Stimulated activated CD4-positive, alpha-beta T cell treated with anti-CD3 and anti-CD28 coated beads, TNF-alpha, amount 100 ng/mL, for 1 hour (primary cell): ENCODE measurements around the gene FMNL1.

Experiments used
- DNase-seq, 3 donors: peaks; one replicate each; pipeline ENCODE4 v3.0.0-alpha.2; 2020; ENCODE audit warnings: low read depth in 3 of 3, low spot score in 1 of 3

The FMNL1 gene

DNA sequence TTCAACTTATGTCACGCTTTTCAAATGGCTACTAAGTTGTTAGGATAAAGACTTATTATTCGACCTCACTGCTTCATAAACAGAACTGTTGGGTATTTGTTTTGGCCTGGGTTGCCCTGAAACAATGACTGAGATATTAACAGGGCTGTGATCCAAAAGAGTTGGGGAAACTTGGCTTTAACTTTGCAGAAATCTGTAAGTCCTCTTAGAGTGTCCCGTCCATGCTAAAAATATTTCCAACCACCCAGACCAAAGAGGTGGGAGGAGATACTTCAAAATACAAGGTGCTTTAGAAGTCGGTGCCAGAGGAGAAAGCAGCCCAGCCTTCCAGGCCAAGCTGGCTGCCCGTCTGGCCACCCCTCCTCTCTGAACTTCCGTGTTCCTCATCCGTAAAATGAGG is 56.3 kb downstream of the FMNL1 start:
- DNase-seq = no peak

DNA sequence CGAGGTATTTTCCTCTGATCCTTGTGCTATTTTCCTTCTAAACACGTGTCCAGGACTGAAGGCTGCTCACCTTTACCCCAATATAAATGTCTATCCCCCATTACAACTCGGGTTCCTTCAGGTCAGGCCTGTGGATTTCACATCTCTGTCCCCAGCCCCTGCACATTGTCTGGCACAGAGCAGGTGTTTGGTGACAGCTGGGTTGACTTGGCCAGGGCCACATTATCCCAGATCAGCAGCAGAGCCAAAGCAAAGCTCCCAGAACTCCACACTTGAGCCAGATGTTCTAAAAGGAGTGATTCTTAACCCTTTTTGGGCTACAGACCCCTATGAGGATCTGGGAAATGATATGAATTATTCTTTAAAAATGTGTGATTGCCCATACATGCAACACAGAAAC is 58.2 kb downstream of the FMNL1 start:
- DNase-seq = no peak

- no peak for DNase-seq
Measured at GRCh38 chr17:45282683-45283644, 61.3 kb downstream of the FMNL1 start.

DNA sequence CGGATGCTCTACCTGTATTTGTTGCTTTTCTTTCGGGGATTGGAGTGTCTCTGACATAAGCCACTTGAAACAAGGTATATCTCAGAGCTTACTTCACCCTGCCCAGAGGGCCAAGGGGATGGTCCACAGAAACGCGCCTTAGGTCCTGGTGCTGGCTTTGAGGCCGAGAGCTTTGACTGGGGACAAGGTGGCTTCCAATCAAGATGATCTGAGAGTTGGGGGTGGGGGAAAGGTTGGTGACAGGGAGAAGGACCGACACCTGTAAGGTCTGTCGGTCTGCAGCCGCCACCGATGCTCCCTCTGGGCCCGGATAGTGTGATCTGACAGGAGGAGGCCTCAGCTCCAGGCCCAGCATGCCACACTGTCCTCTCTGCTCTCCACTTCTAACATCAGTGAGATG is 62.0 kb downstream of the FMNL1 start:
- no peak for DNase-seq

DNA sequence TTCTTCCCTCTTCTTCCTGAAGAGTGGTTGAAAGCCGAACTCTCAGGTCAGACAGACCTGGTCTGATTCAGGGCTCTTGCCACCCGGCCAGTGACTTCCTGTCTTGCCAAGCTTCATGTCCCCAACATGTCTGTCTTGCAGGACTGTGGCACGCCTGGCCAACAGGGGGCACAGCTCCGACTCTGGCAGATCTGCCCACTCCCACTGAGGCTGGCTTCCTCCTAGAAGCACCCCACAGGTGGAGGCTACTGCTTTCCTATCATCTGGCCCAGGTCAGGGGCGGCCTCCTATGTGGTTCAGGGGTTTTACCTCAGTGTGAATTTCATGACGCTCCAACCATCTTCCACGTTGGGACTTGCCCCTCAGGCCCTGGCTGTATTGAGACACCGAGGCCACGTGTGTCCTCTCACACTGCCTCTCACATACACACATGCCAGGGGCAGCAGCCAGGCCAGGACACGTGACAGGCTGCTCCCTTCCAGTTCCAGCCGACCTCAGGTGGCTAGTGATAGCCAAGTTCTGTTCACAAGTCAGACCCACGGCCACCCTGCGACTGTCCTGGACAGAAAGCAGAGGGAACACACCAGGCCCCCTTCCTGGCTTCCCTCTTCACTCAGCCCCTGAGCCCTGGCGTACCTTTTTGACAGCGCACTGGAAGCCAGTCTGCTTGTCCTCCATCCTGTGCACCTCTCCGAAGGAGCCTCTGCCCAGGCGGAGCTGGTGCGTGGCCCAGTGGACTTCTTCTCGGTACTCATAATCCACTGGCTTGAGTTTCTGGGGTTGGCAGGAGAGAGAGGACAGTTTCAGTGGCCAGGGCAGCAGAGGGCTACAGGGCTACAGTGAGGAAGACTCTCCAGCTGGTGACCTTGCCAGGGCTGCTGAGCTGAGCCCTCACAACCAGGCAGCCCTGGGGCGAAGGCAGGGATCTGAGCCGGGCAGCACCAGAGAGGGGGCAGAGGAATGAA is 62.8 kb downstream of the FMNL1 start:
- DNase-seq = no peak

GRCh38 chr17:45286286-45286685 is 64.6 kb downstream of the FMNL1 start:
- no peak for DNase-seq

- no peak for DNase-seq
Measured at GRCh38 chr17:45287526-45288500, 66.1 kb downstream of the FMNL1 start.

DNA sequence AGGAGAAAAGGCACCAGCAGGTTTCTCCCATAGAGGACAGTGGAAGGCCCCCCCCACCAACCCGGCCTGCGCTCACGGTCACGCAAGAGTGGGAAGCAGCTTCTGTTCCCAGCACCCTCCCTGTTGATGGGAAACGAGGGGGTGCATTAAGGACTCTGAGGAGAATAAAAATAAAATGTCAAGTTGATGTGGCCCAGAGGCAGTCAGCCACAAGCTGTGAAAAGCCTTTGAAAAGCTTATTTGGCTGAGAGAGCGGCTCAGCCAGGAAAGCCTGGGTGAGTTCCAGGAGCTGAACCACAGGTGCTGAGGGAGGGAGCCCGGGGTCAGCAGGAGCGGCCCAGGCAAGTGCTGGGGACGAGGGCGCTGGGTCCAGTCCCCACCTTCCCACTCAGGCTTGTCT is 67.1 kb downstream of the FMNL1 start:
- DNase-seq = no peak

DNA sequence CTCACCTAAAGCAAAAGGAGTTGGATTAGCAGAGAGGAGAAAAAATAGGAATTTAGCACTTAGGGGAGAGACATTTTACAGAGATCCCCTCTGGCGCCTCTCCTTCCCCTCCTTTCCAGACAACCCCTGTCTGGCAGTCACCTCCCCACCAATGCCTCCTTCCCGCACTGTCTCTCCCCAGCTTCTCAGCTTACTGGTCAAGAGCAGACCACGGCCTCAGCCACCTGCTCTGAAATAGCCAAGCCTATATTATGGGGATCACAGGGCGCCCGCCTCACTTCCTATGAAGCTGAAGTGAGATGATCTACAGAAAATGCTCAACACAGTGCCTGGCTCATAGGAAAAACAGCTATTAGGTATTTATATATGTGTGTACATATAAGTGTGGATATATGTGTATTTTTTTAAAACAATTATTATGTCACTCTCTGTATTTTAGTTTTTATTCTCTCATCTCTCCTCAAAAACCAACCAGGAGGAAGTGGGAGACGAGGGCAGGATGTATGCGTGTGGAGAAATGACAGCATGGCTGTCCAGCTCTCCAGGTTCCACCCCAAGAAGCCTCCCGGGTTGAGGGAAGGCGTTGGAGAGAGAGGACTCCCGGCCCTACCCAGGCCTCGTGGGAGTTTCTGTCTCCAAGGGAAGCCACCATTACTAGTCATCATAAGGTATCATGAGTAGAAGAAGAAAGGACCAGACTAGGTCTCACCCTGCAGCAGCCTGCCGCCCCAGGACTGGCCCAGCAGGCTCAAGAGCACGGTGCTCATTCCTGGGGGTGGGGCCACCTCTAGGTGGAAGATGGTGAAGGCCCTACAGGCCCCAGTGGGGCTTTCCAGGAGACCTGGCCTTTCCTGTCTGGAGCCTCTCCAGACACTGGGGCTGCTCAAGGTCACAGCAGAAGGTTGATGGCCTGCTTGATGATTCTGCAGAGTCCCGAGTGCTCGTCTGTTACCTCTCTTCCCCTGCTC is 67.9 kb downstream of the FMNL1 start:
- no peak for DNase-seq

DNA sequence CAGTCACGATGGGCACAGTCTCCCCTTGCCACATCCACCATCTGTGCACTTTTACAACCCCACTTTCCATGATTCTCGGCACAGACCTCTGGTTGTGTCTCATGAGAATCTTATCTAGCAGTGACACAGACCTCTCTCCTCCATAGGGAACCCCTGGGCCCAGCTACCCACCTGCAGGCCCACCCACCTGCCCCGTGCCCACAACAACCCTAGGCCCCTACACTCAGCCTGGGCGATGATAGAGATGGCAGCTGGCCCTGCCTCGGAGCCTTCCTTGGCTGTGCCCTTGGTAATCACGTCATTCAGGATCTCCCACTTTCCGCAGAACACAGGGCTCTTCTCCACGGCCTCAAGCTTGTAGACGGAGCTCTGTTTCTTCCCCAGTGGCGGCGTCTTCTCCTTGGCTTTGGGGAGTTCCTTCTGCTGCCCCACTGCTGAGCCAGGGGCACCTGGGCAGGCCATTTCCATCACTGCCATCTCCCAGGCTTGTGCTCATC is 68.6 kb downstream of the FMNL1 start:
- DNase-seq = no peak

DNA sequence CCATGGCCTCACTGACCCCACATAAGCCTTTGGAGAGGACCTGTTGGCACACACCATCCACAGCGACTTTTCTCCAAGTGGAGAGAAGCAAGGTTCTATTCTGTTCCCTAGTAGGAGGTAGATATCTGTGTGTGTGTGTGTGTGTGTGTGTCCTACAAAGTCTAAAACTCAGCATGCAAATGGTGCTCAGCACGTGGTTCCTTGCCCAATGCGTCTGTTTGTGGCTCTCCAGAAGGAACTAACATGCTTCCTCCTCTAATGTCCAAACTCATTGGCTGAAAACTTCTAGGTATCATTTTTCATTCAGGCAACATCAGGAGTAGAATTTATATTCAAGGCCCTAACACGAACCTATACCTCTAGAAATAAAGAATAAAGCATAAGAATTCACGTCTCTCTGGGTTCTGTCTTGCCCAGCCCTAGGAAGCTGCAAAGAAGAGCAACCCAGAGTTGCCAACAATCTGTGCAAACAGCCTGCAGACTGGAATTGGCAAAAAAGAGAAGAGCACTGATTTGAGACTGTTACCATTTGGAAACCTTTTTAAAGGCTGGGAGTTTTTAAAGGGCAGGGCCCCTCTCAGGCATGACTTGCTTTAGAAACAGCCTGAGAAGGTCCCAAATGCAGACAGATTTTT is 69.6 kb downstream of the FMNL1 start:
- DNase-seq = no peak

DNA sequence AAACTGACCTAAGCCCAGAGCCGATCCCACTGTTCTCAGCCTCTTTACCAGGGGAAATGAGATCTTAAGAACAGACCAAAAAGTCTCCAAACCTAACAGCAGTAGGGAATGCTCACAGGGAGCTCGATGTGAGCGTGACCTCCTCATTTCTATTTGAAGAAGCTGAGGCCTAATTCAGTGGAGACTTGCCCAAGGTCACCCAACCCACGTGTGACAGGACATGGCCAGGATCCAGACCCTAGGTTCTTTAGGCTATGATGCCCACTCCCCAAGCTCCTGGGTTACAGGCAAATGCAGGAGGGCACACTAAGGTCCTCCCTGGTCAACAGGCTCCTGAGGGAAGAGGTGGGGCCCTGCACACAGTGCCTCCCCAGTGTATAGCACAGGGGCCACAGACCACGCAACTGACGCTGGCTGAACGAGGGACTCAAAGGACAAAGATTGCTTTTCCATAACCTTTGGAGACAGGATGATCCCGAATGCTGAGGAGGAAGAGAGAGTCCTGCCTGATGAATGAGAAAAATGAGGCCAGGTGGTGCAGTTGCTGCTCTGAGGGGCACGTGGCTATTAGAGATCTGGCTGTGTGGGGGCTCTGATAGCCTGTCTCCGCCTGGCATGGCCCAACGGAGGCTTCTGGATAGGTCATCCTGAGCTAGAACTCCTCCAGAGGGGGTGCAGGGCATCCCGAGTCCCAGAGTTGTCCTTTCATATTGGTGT is 71.2 kb downstream of the FMNL1 start:
- DNase-seq = no peak

DNA sequence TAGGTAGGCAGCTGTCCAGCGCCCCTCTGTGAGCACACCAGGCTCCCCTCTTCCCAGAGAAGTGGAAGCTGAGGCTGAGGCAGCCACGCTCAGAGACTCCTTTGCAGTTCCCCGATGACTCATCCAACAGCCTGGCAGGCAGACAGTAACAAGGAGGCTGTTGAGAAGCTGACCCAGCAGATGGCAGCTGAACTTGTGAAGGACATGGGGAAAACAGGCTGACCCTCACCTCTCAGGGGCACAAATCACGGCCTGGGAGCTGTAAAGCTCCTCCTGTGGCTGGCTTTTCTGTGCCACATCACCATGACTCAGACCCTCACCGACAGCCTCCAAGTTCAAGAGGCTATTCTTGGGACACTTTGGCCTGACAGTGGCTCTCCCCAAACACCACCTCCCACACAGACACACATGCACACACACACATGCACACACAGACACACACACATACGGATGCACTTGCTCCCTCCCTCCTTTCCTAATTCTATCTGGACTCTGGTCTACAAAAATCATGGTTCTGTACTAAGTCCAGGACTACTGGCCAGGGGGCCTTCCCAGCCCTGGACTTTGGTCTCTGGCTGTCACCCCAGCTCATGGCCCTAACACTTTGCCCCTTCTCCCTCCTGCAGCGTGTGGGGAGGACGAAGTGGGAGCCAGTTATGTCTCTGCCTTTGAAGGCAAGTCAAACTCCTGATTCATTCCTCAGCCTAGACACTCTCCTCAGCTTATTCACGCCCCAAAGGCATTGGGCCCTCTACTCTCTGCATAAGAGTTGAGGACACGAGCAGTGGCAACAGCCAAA is 71.9 kb downstream of the FMNL1 start:
- DNase-seq = no peak

GRCh38 chr17:45294506-45294905 is 72.8 kb downstream of the FMNL1 start:
- DNase-seq = no peak

DNA sequence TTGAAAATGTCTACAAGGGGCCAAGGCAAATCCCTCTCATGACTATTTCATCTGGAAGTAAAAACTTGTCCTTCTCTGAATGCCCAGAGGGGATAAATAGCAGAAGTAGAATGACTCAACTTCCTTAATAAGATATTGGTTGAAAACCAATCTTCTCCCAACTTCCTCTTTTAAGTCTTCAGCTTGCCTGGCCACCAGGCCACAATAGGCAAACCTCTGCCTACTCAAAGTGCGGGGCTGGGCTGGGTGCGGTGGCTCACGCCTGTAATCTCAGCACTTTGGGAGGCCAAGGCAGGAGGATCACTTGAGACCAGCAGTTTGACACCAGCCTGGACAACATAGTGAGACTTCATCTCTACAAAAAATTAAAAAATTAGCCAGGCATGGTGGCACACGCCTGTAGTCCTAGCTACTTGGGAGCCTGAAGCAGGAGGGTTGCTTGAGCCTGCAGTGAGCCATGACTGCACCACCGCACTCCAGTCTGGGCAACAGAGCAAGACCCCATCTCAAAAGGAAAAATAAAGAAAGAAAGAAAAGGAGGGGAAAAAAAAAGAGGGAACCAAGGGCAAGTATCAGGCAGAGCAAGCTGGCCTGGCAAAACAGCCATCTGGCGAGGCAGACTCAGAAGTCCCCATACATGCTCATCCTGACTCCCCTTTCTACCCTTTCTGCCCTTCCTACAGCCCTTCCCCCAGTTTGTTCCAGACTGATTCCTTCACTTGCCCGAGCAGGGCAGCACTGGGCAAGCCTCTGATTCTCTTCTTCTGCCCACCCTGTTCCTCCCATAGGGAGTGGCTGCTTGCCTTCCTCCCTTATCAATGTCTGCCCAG is 74.5 kb downstream of the FMNL1 start:
- DNase-seq = no peak

GRCh38 chr17:45296833-45297124 is 75.1 kb downstream of the FMNL1 start:
- DNase-seq = no peak
